HCT116 (cell line): Measurements from ENCODE around the gene VSTM2L. TPM values are rescaled to one million over a fixed set of nuclear protein-coding genes. Genes with fewer than 3 reads are reported as not detected.

Experiments used
- ATAC-seq: fragments of 200-7000 bp; cut with Tn5 transposase; 2 replicates; pipeline ENCODE4 v1.9.1; 2020; ENCODE audit warnings: mild to moderate bottlenecking, moderate library complexity
- BruUV-seq: library from RNA; stranded (reverse); fragments of 400-500 nt; replicated peaks from 2 replicates; lab custom pipeline; 2021; lab: Mats Ljungman, UMichigan
- CTCF ChIA-PET: fragments of 300-600 bp; sonication (Branson Sonifier 250); formaldehyde crosslinking; loops from one replicate; lab custom pipeline; 2021; ENCODE audit warnings: antibody characterized with exemption; lab: Charles Lee
- POLR2A ChIA-PET: fragments of 300-600, 350-600 bp; sonication (Branson Sonifier 250); formaldehyde crosslinking; loops from one replicate; lab custom pipeline; 2021; ENCODE audit warnings: antibody characterized with exemption; lab: Charles Lee
- RAD21 ChIA-PET, 2 experiments: fragments of 300-600 bp; sonication (Branson Sonifier 250); formaldehyde crosslinking; loops; one replicate each; lab custom pipeline; 2023; ENCODE audit warnings: low total read pairs in 2 of 2; ENCODE audit not compliant: uncharacterized antibody in 2 of 2, unreplicated experiment in 2 of 2, low non-redundant PET in 1 of 2; lab: Charles Lee
- DNase-seq: peaks from one replicate; pipeline ENCODE4 v3.0.0-alpha.2; 2010; ENCODE audit warnings: low read depth, low spot score
- H2AFZ ChIP-seq: fragments of 200-600 bp; shearing (Covaris generic), sonication (generic); 2 replicates; pipeline ENCODE4 v1.6.1; 2017; ENCODE audit warnings: low read depth, mixed run types, mixed read lengths, antibody characterized with exemption, low read length; ENCODE audit not compliant: poor library complexity, severe bottlenecking
- H3K27ac ChIP-seq: 2 replicates; pipeline ENCODE4 v1.5.1; 2012; ENCODE audit warnings: low read depth, low read length
- H3K27me3 ChIP-seq: fragments of 200-600 bp; sonication (generic); 2 replicates; pipeline ENCODE4 v1.6.1; 2016; ENCODE audit warnings: mixed run types, low read length, mixed read lengths; ENCODE audit not compliant: insufficient read depth
- H3K36me3 ChIP-seq, 2 experiments: fragments of 200-500 bp in 1 of 2; fragments of 200-600 bp in 1 of 2; sonication (Bioruptor generic) in 1 of 2; sonication (generic) in 1 of 2; 2 replicates each; pipeline versions ENCODE4 v1.5.1 to v1.6.1; 2014 to 2016; ENCODE audit warnings: low read length in 2 of 2, inconsistent platforms in 1 of 2, mixed read lengths in 1 of 2, mixed run types in 1 of 2; ENCODE audit not compliant: insufficient read depth in 2 of 2, control insufficient read depth in 1 of 2
- H3K4me1 ChIP-seq, 2 experiments: fragments of 200-600 bp in 1 of 2; sonication (generic) in 1 of 2; 2 replicates each; pipeline versions ENCODE4 v1.5.1 to v1.6.1; 2012 to 2017; ENCODE audit warnings: low read length in 2 of 2, inconsistent platforms in 1 of 2, mild to moderate bottlenecking in 1 of 2, mixed read lengths in 1 of 2, mixed run types in 1 of 2, moderate library complexity in 1 of 2; ENCODE audit not compliant: insufficient read depth in 2 of 2, control insufficient read depth in 1 of 2
- H3K4me2 ChIP-seq: fragments of 200-600 bp; sonication (generic); 2 replicates; pipeline ENCODE4 v1.6.1; 2017; ENCODE audit warnings: mixed run types, low read length, mixed read lengths
- H3K4me3 ChIP-seq, 2 experiments: fragments of 200-600 bp in 1 of 2; sonication (generic) in 1 of 2; replicated peaks in 1 of 2; 2 replicates each; pipeline ENCODE4 v1.5.1; 2011 to 2016; ENCODE audit warnings: low read length in 2 of 2, control low read depth in 1 of 2, low read depth in 1 of 2, mild to moderate bottlenecking in 1 of 2, mixed read lengths in 1 of 2, mixed run types in 1 of 2
- H3K79me2 ChIP-seq: fragments of 200-600 bp; sonication (generic); 2 replicates; pipeline ENCODE4 v1.6.1; 2017; ENCODE audit warnings: mild to moderate bottlenecking, mixed run types, low read length, moderate library complexity, mixed read lengths; ENCODE audit not compliant: insufficient read depth
- H3K9ac ChIP-seq: fragments of 200-600 bp; sonication (generic); 2 replicates; pipeline ENCODE4 v1.6.1; 2016; ENCODE audit warnings: low read length, mixed read lengths
- H3K9me2 ChIP-seq: fragments of 200-600 bp; sonication (generic), shearing (Covaris generic); 2 replicates; pipeline ENCODE4 v1.6.1; 2017; ENCODE audit warnings: mixed run types, mild to moderate bottlenecking, moderate library complexity; ENCODE audit not compliant: insufficient read depth
- H3K9me3 ChIP-seq, 2 experiments: fragments of 200-500 bp in 1 of 2; fragments of 200-600 bp in 1 of 2; sonication (Bioruptor generic) in 1 of 2; sonication (generic) in 1 of 2; 2 replicates each; pipeline ENCODE4 v1.6.1; 2014 to 2017; ENCODE audit warnings: low read length in 2 of 2, mixed read lengths in 2 of 2, inconsistent platforms in 1 of 2, low read depth in 1 of 2, mild to moderate bottlenecking in 1 of 2, mixed run types in 1 of 2, moderate library complexity in 1 of 2; ENCODE audit not compliant: control insufficient read depth in 1 of 2, insufficient read depth in 1 of 2
- H4K20me1 ChIP-seq: fragments of 200-600 bp; sonication (generic), shearing (Covaris generic); 2 replicates; pipeline ENCODE4 v1.6.1; 2017; ENCODE audit warnings: mixed run types, mild to moderate bottlenecking, moderate library complexity; ENCODE audit not compliant: insufficient read depth
- CBX3 ChIP-seq: IDR thresholded peaks from 2 replicates; pipeline ENCODE4 v1.6.1; 2012; ENCODE audit warnings: low read depth
- ELF1 ChIP-seq: IDR thresholded peaks from 2 replicates; pipeline ENCODE4 v1.6.1; 2012; ENCODE audit warnings: low read depth, borderline replicate concordance
- JUND ChIP-seq: IDR thresholded peaks from 2 replicates; pipeline ENCODE4 v1.6.1; 2012
- MAX ChIP-seq: IDR thresholded peaks from 2 replicates; pipeline ENCODE4 v1.6.1; 2012
- RAD21 ChIP-seq: IDR thresholded peaks from 2 replicates; pipeline ENCODE4 v1.6.1; 2012; ENCODE audit warnings: low read depth, mild to moderate bottlenecking
- SIN3A ChIP-seq: IDR thresholded peaks from 2 replicates; pipeline ENCODE4 v1.6.1; 2012; ENCODE audit warnings: low read depth
- SP1 ChIP-seq: IDR thresholded peaks from 2 replicates; pipeline ENCODE4 v1.6.1; 2012; ENCODE audit warnings: low read depth
- ZFX ChIP-seq: fragments of 450-650 bp; IDR thresholded peaks from 2 replicates; pipeline ENCODE4 v1.6.1; 2017
- ZNF274 ChIP-seq: fragments of 200-500 bp; sonication (Bioruptor generic); IDR thresholded peaks from 2 replicates; pipeline ENCODE4 v1.6.1; 2014; ENCODE audit warnings: mild to moderate bottlenecking, low read depth, low read length, inconsistent platforms
- intact Hi-C: fragments of 100-400 bp; cut with micrococcal nuclease; formaldehyde crosslinking; loops from 2 replicates; pipeline ENCODE4 v1.10.0; 2022
- total RNA-seq: library from RNA; stranded (reverse); gene quantifications from one replicate; pipeline ENCODE4 v1.2.1, GENCODE V29; 2021; ENCODE audit not compliant: unreplicated experiment
- TF ChIP-seq, protein P1 (sequence below): IDR thresholded peaks from 2 replicates; pipeline ENCODE4 v1.6.1; 2011; ENCODE audit warnings: mild to moderate bottlenecking, low read length, moderate library complexity; ENCODE audit not compliant: insufficient replicate concordance; ENCODE audit errors: extremely low read depth

Gene VSTM2L
- total RNA-seq, 1 experiment from 2014 or later, result 0.69 TPM

GRCh38 chr20:37919389-37920040, 16.6 kb downstream of the VSTM2L start:
- H2AFZ ChIP-seq, result no peak overlapping the region
- no peak overlapping the region for H3K9ac ChIP-seq
- no peak overlapping the region for H3K4me3 ChIP-seq
- H4K20me1 ChIP-seq, result no peaks in the 10 kb centered on the region
- H3K27me3 ChIP-seq, result peaks cover 16% of the 10 kb centered on the region; the same call in 1 of the 2 replicates
- intact Hi-C loops, result no loop called here
- H3K4me2 ChIP-seq, result no peak overlapping the region
- ATAC-seq, result no peak
- H3K36me3 ChIP-seq, result no peaks in the 10 kb centered on the region
- CTCF ChIA-PET, result no interaction called here
- no peaks in the 10 kb centered on the region for H3K4me1 ChIP-seq
- no peak overlapping the region for H3K27ac ChIP-seq
- POLR2A ChIA-PET, result no interaction called here
- no peak for DNase-seq
- TF ChIP-seq JUND (no peak), SP1 (no peak), CBX3 (no peak), ZNF274 (no peak), ZFX (no peak), RAD21 (no peak), SIN3A (no peak), ELF1 (no peak)
- TF ChIP-seq, protein P1, sequence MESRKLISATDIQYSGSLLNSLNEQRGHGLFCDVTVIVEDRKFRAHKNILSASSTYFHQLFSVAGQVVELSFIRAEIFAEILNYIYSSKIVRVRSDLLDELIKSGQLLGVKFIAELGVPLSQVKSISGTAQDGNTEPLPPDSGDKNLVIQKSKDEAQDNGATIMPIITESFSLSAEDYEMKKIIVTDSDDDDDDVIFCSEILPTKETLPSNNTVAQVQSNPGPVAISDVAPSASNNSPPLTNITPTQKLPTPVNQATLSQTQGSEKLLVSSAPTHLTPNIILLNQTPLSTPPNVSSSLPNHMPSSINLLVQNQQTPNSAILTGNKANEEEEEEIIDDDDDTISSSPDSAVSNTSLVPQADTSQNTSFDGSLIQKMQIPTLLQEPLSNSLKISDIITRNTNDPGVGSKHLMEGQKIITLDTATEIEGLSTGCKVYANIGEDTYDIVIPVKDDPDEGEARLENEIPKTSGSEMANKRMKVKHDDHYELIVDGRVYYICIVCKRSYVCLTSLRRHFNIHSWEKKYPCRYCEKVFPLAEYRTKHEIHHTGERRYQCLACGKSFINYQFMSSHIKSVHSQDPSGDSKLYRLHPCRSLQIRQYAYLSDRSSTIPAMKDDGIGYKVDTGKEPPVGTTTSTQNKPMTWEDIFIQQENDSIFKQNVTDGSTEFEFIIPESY, result no peak
- no peaks in the 10 kb centered on the region for H3K79me2 ChIP-seq
- no TSS peak for BruUV-seq
- H3K9me2 ChIP-seq, result no peaks in the 10 kb centered on the region
- H3K9me3 ChIP-seq, result no peaks in the 10 kb centered on the region
- RAD21 ChIA-PET, result no interaction called here

- no peaks in the 10 kb centered on the region for H3K36me3 ChIP-seq
- ATAC-seq, result no peak
- H3K4me2 ChIP-seq, result no peak overlapping the region
- intact Hi-C loops, result no loop called here
- no peaks in the 10 kb centered on the region for H3K79me2 ChIP-seq
- no TSS peak for BruUV-seq
- ChIA-PET RAD21 (no interaction called here), POLR2A (no interaction called here), CTCF (no interaction called here)
- no peak overlapping the region for H3K4me3 ChIP-seq
- H3K9me2 ChIP-seq, result no peaks in the 10 kb centered on the region
- no peak overlapping the region for H3K27ac ChIP-seq
- no peaks in the 10 kb centered on the region for H3K4me1 ChIP-seq
- H3K27me3 ChIP-seq, result peaks cover 16% of the 10 kb centered on the region; the same call in 1 of the 2 replicates
- no peak overlapping the region for H3K9ac ChIP-seq
- H2AFZ ChIP-seq, result no peak overlapping the region
- DNase-seq, result no peak
- H4K20me1 ChIP-seq, result no peaks in the 10 kb centered on the region
- no peak for TF ChIP-seq SIN3A
- no peak for TF ChIP-seq ZNF274
- no peak for TF ChIP-seq ELF1
- TF ChIP-seq MAX, result no peak
- TF ChIP-seq, all 23 proteins: peak for 0
- H3K9me3 ChIP-seq, result no peaks in the 10 kb centered on the region
Measured at GRCh38 chr20:37920270-37920669, 17.3 kb downstream of the VSTM2L start.
